ENCODE results near the gene CDKAL1.
A peak's percentile ranks its signal among the peaks of the same experiment; 100 is the strongest.

CDKAL1 gene

GRCh38 chr6:20868397-20869096, 334.3 kb downstream of the CDKAL1 start:
- DNase-seq (ENCODE audit: low spot score): no peak
- TF ChIP-seq CTCF (IDR thresholded peaks at IDR 0.05; ENCODE audit: extremely low read depth, insufficient read depth, missing control alignments): no peak
- in situ Hi-C loops (cut with MboI; ENCODE audit: low pct_unique_long_range_greater_than_20kb, low sequenced_read_pairs, unreplicated experiment): no loop called here

GRCh38 chr6:20870021-20870420, 335.8 kb downstream of the CDKAL1 start:
- TF ChIP-seq CTCF (IDR thresholded peaks at IDR 0.05; ENCODE audit: extremely low read depth, insufficient read depth, missing control alignments): no peak
- in situ Hi-C loops (cut with MboI; ENCODE audit: low pct_unique_long_range_greater_than_20kb, low sequenced_read_pairs, unreplicated experiment): no loop called here
- no peak for DNase-seq (ENCODE audit: low spot score)

- no peak for TF ChIP-seq CTCF (IDR thresholded peaks at IDR 0.05; ENCODE audit: extremely low read depth, insufficient read depth, missing control alignments)
- no peak for DNase-seq (ENCODE audit: low spot score)
- in situ Hi-C loops (cut with MboI; ENCODE audit: low pct_unique_long_range_greater_than_20kb, low sequenced_read_pairs, unreplicated experiment): no loop called here
Measured at GRCh38 chr6:20870493-20870892, 336.2 kb downstream of the CDKAL1 start.

GRCh38 chr6:20873425-20874190, 339.4 kb downstream of the CDKAL1 start:
- in situ Hi-C loops (cut with MboI; ENCODE audit: low pct_unique_long_range_greater_than_20kb, low sequenced_read_pairs, unreplicated experiment): no loop called here
- no peak for TF ChIP-seq CTCF (IDR thresholded peaks at IDR 0.05; ENCODE audit: extremely low read depth, insufficient read depth, missing control alignments)
- no peak for DNase-seq (ENCODE audit: low spot score)

- no peak for DNase-seq (ENCODE audit: low spot score)
- in situ Hi-C loops (cut with MboI; ENCODE audit: low pct_unique_long_range_greater_than_20kb, low sequenced_read_pairs, unreplicated experiment): no loop called here
- TF ChIP-seq CTCF (IDR thresholded peaks at IDR 0.05; ENCODE audit: extremely low read depth, insufficient read depth, missing control alignments): peak; percentile 56
Measured at GRCh38 chr6:20875369-20875963, 341.2 kb downstream of the CDKAL1 start.

GRCh38 chr6:20876036-20876435, 341.8 kb downstream of the CDKAL1 start:
- no peak for DNase-seq (ENCODE audit: low spot score)
- no peak for TF ChIP-seq CTCF (IDR thresholded peaks at IDR 0.05; ENCODE audit: extremely low read depth, insufficient read depth, missing control alignments)
- in situ Hi-C loops (cut with MboI; ENCODE audit: low pct_unique_long_range_greater_than_20kb, low sequenced_read_pairs, unreplicated experiment): no loop called here
